ENCODE data around the gene CD6.
A peak's percentile ranks its signal among the peaks of the same experiment; 100 is the strongest.
"Not testable (repeated sequence)": the region's sequence is repeated elsewhere in the genome, so short reads cannot be mapped to it uniquely, and the experiment has no call there.

Gene CD6

GRCh38 chr11:60955571-60955970 is 15.9 kb upstream of the CD6 start:
- DNase-seq: no peak

DNA sequence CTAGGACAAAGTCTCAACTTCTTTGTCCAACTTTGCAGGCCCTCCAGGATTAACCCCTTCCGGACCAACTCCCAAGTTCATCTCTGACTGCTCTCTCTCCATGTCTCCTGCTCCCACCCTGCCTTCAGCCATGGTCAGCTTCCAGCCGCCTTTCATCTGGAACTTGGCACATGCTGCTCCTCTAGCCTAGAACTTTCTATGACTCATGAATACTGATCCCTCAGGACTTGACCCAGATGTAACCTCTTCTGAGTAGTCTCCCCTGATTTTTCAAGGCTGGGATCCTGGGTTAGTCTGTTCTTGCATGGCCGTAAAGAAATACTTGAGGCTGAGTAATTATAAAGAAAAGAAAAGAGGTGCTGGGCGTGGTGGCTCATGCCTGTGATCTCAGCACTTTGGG is 14.3 kb upstream of the CD6 start:
- DNase-seq: no peak

- no peak for DNase-seq
Observed at GRCh38 chr11:60959431-60959830, 12.0 kb upstream of the CD6 start.

- DNase-seq: no peak
Observed at GRCh38 chr11:60960405-60960804, 11.1 kb upstream of the CD6 start.

GRCh38 chr11:60964801-60965200 is 6.7 kb upstream of the CD6 start:
- DNase-seq: no peak

DNA sequence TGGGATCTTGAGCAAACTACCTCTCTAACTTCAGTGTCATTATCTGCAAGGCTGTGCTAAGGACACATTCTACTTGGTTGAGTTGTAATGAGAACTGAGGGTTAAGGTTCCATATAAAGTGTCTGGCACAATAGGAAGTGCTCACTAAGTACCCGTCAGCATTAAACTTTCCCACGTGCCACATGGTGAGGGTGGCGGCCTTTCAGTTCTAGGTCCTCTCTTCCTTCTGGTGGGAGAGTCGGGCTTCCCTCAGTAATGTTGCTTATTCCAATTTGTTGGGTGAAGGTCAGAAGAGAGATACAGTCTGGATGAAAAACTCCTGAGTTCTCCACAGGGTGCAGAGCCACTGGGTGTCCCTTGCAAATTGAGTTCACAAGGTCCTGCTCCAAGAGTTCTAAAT is 4.6 kb upstream of the CD6 start:
- no peak for DNase-seq

DNA sequence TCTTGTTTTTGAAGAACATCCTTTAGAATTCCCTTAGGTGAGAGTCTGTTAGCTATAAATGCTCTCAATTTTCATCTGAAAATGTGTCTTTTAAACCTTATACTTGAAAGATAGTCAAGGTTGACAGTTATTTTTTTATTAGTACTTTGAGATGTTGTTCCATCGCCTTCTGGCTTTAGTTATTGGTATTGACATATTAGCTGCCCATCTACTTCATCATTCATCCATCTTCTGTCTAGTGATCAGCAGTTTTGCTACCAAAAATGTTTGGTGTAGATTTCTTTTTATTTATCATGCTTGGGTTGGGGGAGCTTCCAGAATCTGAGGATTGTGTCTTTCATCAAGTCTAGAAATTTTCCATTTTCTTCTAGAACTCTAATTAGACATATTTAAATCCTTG is 3.3 kb upstream of the CD6 start:
- DNase-seq: no peak

GRCh38 chr11:60970369-60970774 is 1.1 kb upstream of the CD6 start:
- peak; percentile 85 for DNase-seq

- DNase-seq: no peak
Observed at GRCh38 chr11:60970890-60971289, 590 bp upstream of the CD6 start.

DNA sequence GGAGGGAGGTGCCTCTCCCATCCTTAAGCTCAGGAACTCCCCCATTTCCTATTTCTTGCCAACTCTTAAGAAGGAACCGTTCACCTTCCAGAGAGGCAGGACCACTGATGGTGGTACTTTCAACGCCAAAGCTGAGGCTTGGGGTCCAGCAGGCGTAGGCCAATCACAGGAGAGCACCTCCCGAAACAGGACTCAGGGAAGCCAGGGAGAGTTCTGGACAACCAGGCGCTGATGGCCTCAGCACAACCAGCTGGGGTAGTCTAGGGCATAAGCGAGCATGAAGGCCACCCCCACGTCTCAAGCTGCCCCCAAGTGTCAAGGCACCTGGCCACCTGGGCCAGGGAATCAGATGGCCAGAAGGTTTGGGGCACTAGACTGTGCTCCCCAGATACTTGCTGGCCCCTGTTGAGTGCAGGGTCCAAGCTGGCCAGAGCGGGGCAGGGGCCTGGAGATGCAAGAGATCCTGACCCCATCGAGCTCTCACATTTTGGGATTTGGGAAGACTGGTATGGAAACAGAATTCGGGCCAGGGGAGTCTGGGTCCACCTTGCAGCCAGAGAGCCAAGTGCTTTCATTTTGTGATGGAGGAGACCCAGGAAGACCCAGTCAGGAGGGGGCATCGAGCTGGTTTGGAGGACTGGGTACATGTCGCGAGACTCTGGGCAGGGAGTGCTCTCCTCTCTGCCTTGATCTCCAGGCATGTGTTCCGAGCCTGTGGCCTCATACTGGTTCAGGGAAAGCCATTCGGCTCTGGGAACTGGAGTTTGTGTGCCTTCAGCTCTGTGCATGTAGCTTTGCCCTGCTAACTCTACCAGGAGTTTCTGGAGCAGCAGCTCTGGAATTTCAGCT is 926 bp downstream of the CD6 start:
- no peak for DNase-seq

GRCh38 chr11:60973699-60974098 is 2.2 kb downstream of the CD6 start:
- DNase-seq: no peak

- not testable (repeated sequence) for DNase-seq
Observed at GRCh38 chr11:60974316-60974715, 2.8 kb downstream of the CD6 start.

- no peak for DNase-seq
Observed at GRCh38 chr11:60974726-60975125, 3.2 kb downstream of the CD6 start.

DNA sequence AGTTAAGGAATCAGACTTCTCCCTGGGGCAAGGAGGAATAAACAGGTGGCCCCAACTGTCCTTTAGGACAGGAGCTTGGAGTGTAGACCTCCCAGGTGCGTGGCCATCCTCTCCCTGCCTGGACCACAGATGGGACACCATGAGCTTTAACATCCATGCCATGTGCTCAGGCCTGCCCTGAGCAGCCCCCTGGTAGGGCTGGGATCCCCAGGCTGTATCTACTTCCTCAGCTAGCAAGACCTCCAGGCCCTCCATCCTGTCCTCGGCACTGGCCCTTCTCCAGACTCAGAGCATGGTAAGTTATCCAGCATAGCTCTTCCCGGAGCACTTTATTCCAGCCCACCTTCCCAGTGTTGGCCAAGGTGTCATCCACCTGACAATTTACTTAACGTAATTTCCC is 5.7 kb downstream of the CD6 start:
- no peak for DNase-seq

DNA sequence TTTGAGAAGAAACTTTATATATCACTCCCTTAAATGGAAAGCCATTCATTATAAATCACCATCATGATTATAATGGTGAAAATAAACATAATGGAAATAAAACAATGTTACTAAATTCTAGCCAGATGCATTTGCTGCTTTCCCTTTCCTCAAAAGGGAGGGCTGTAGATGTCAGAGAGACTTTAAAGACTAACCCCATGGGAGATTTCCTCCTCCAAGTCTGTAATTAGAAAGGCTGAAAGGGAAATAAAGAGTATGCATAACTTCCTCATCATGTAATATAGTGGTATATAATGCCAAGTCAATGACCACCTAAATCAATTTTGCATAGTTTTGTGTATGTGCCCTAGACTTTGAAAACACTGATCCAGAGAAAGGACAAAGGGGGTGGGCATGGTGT is 6.4 kb downstream of the CD6 start:
- no peak for DNase-seq

- peak; percentile 78 for DNase-seq
Observed at GRCh38 chr11:60978546-60979380, 7.3 kb downstream of the CD6 start.

DNA sequence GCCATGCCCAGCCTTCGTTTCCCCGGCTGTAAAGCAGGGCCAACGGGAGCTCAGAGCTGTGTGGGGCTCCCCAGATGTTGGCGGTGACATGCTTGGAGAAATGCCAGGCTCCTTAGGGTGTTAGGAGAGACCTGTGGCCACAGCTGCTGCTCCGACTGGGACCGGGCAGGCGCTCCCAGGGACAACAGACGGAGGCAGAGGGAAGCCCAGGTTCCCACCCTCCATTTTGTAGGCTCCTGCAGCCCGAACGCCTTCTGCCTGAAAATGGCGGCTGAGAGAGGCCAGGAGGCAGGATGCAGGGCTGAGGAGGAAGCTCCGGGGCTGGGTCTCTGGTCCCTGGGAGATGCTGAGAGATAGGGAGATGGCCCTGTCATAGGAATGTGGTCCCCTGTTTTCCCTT is 10.0 kb downstream of the CD6 start:
- DNase-seq: no peak

DNA sequence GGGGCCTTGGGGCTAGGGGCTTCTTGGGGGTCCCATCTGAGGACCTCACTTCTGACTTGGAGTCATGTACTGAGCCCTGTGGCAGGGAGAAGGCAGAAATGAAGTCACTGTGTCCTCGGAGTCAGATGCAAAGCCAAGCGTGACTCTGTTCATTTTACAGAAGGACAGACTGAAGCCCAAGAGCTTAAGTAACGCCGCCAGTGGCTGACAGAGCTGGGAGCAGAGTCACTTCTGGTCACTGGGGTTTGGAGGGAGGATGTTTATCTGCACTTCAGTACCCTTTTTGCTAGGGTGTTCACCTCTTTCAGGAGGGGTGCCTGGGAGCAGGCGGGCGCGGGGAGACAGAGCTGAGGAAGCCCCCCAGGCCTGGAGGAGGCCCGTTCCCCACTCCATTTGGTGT is 10.7 kb downstream of the CD6 start:
- DNase-seq: no peak

DNA sequence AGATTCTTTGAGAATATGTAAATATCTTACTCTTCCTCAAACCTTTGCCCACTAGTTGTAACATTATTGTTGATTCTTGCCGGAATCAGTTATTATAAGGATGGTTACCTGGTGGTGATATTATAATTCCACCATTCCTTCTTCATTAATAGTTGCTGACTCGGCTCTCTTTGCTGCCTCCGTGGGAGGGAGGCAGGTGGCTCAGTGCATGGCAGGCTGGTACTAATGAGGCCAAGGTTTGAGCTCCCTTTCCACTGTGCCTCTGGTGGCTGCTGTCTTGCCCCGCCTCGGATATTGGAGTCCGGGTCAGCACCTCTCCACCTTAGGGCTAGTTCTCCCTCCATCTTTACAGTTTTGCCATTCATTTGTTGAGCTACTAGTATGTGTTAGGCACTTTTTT is 12.7 kb downstream of the CD6 start:
- no peak for DNase-seq

DNA sequence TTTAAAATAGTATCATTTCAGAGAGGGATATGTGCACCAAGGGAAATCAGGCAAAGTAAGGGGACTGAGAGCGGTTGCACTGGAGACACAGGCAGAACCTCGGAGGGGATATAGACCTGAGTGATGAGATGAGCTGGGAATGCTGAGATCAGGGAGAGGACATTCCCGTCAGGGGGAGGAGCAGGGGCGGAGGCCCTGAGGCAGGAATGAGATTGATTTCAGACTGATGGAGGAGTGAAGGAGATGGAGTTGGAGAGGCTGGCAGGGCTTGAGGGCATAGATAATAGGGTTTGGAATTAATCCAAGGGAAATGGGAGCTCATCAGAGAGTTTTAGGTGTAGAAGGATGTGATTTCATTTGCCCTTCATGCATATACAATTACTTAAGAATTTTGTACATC is 13.2 kb downstream of the CD6 start:
- DNase-seq: no peak

DNA sequence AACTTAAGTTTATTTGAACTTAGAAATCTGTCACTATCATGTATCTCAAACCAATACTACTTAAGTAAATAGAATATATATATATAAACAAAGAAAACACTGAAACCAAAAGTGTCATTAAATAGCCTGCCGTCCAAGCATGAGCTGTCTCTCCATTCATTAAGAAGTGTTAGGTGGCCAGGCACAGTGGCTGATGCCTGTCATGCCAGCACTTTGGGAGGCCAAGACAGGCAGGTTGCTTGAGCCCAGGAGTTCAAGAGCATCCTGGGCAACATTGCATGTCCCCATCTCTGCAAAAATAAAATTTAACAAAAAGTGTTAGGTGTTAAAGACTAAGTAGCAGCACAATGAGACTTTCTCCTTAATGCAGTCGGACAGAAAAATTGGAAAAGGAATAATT is 14.0 kb downstream of the CD6 start:
- no peak for DNase-seq

DNA sequence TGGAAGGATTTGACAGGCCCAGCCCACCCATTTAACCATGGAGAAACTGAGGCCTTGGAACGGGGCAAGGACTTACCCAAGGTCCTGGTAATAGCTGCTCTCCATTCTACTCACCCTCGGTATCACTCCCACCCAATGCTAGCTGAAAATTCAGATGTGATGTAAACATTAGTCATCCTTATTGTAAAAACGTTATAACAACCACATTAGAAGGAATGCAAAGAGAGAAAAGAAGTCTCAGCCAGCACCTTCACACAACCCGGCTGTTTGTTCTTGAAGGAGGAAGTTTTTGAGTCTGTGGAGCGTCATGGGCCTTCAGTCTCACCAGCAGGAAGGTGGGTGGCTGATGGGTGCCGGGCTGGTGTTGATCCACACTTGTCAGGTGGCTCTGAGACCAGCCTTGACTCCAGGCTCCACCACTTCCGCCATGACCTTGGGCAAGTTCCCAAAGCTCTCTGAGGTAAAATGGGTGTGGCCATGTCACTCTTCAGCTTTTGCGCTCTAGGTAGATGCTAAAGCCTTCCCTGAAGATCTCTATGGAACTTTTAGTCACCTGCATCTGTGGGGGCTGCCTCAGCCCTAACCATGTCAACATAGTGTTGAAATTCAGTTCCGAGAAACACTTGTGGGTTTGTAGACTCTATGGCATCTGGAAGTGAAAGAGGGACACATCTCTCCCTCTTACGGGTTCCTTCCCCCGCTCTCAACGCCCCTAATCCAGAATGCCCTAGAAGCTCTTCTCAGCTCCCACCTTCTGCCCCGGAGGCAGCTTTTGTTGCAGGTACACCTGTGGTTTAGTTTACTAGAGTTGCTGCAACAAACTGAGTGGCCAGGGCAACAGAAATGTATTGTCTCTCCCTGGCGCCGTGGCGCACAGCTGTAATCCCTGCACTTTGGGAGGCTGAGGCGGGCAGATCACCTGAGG is 14.8 kb downstream of the CD6 start:
- DNase-seq: peak; percentile 90
